ENCODE data around the gene NEFH.

- TF ChIP-seq CTCF (IDR thresholded peaks at IDR 0.05) (no peak), POLR2A (IDR thresholded peaks at IDR 0.05) (no peak)
These were observed 50.7 kb downstream of the NEFH start for GRCh38 chr22:29530716-29531115.
